HG02571 (cell line): ENCODE measurements around the gene TACC2.

Experiments
- ATAC-seq: cut with Tn5 transposase; IDR thresholded peaks from one replicate; pipeline ENCODE4 v1.9.1; 2021; ENCODE audit warnings: mild to moderate bottlenecking, moderate library complexity; ENCODE audit not compliant: unreplicated experiment

The TACC2 gene

GRCh38 chr10:122263971-122264370 lies 275.0 kb downstream of the TACC2 start:
- no peak for ATAC-seq

GRCh38 chr10:122264436-122264835 lies 275.5 kb downstream of the TACC2 start:
- no peak for ATAC-seq

GRCh38 chr10:122264931-122265330 lies 276.0 kb downstream of the TACC2 start:
- no peak for ATAC-seq

- ATAC-seq: no peak
Observed at GRCh38 chr10:122265896-122266295, 276.9 kb downstream of the TACC2 start.

- no peak for ATAC-seq
Observed at GRCh38 chr10:122267849-122268737, 279.1 kb downstream of the TACC2 start.

GRCh38 chr10:122269059-122269687 lies 280.2 kb downstream of the TACC2 start:
- no peak for ATAC-seq

- no peak for ATAC-seq
Observed at GRCh38 chr10:122271076-122271475, 282.1 kb downstream of the TACC2 start, which contains the start of gene BTBD16. TSS of gene BTBD16 (plus strand) at chr10:122271296. CDS start at chr10:122275082, 3,786 bp downstream.

GRCh38 chr10:122273966-122274545 lies 285.1 kb downstream of the TACC2 start:
- no peak for ATAC-seq

GRCh38 chr10:122276611-122277208 lies 287.7 kb downstream of the TACC2 start:
- ATAC-seq: no peak

GRCh38 chr10:122277526-122278136 lies 288.7 kb downstream of the TACC2 start:
- no peak for ATAC-seq

GRCh38 chr10:122279725-122280141 lies 290.8 kb downstream of the TACC2 start:
- no peak for ATAC-seq

- ATAC-seq: no peak
Observed at GRCh38 chr10:122280156-122280555, 291.2 kb downstream of the TACC2 start.

- no peak for ATAC-seq
Observed at GRCh38 chr10:122281018-122281626, 292.2 kb downstream of the TACC2 start.

GRCh38 chr10:122281751-122282150 lies 292.8 kb downstream of the TACC2 start:
- ATAC-seq: no peak

GRCh38 chr10:122282253-122282671 lies 293.3 kb downstream of the TACC2 start:
- ATAC-seq: no peak

- no peak for ATAC-seq
Observed at GRCh38 chr10:122282909-122283308, 293.9 kb downstream of the TACC2 start.

GRCh38 chr10:122285506-122286444 lies 296.8 kb downstream of the TACC2 start:
- no peak for ATAC-seq

- no peak for ATAC-seq
Observed at GRCh38 chr10:122286867-122287266, 297.9 kb downstream of the TACC2 start.

- ATAC-seq: no peak
Observed at GRCh38 chr10:122287570-122287969, 298.6 kb downstream of the TACC2 start.
